Stimulated activated CD8-positive, alpha-beta memory T cell treated with anti-CD3 and anti-CD28 coated beads, Interleukin-12 subunit alpha, Interleukin-12 subunit beta, amount 100 ng/mL, for 1 hour (primary cell): Measurements from ENCODE around the gene CCDC7.
"Not testable (repeated sequence)": the region's sequence is repeated elsewhere in the genome, so short reads cannot be mapped to it uniquely, and the experiment has no call there.

Experiments used
- DNase-seq: peaks from one replicate; pipeline ENCODE4 v3.0.0-alpha.2; 2020; ENCODE audit warnings: low read depth

The CCDC7 gene

DNA sequence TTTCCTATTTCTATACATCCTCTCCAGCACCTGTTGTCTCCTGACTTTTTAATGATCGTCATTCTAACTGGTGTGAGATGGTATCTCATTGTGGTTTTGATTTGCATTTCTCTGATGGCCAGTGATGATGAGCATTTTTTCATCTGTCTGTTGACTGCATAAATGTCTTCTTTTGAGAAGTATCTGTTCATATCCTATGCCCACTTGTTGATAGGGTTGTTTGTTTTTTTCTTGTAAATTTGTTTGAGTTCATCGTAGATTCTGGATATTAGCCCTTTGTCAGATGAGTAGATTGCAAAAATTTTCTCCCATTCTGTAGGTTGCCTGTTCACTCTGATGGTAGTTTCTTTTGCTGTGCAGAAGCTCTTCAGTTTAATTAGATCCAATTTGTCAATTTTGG is 253.7 kb downstream of the CCDC7 start:
- DNase-seq = not testable (repeated sequence)

DNA sequence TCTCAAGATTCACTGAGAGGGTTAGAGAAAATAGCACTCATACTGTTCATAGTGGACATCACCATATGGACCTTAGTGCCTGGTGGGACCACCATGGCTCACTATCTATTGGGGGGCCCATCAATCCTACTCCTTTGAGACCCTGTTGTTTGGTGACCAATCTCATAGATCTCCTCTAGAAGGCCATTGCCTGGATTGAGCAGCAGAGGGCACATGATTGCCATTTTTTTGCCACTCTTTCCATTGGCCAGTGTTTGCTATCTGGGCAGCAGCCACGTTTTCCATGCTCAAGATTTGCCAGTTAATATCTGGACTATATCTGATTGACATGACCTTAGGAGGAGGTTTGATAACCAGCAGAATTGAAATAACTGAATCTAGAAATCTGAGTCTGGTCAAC is 267.6 kb downstream of the CCDC7 start:
- no peak for DNase-seq

DNA sequence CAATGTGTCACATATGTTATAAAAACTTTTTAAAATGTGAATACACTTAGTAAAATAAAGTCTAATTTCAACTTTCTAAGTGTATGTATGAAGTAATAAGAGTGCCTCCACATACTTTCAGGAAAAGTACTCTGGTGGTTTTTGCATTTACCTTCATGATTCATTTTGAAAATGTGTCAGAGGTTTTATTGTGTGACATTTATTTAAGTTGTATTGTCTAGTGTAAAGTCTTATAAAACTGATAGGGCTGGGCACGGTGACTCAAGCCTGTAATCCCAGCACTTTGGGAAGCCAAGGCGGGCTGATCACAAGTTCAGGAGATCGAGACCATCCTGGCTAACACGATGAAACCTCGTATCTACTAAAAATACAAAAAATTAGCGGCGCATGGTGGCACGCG is 285.6 kb downstream of the CCDC7 start:
- DNase-seq = no peak

DNA sequence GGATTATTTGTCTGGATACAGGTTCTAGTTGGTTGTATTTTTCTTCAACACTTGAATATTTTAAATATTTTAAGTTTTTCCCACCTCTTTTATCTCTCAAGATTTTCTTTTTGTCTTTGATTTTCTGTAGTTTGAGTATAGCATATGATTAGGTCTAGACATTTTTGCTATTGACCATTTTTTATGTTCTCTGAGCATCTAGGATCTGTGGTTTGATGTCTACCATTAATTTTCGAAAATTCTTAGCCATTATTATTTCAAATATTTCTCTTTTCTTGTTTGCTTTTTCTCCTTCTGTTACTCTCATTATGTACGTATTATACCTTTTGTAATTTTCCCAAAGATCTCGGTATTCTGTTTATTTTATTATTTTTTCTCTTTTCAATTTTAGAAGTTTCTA is 293.0 kb downstream of the CCDC7 start:
- DNase-seq = no peak

DNA sequence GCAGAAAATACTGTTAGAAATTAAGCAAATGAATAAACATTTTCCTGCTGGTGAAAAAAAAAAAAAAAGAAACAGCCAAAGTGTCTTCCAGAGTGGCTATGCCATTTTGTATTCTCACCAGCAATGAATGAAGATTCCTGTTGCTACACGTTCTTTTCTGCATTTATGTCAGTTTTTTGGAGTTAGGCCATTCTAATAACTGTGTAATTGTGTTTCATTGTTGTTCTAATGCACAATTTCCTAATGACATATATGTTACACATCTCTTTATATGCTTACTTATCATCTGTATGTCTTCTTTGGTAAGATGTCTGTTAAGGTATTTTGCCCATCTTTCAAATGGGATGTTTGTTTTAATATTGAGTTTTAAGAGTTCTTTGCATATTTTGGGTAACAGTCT is 298.4 kb downstream of the CCDC7 start:
- DNase-seq = no peak

DNA sequence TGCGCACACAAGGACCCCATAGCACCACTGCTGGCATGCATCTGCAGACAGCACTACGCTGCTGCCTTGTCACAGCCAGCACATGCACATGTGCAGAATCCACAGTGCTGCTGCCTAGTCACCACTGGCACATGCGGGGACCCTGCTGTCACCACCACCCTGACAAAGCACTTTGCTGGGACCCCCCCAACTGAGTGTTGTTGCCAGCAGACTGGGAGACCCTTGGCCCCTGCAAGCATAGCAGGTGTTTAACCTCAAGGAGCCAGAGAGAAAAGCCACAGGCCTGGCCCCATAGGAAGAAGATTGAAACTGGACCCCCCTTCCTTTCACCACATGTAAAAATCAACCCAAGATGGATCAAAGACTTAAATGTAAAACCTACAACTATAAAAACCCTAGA is 300.9 kb downstream of the CCDC7 start:
- DNase-seq = no peak

DNA sequence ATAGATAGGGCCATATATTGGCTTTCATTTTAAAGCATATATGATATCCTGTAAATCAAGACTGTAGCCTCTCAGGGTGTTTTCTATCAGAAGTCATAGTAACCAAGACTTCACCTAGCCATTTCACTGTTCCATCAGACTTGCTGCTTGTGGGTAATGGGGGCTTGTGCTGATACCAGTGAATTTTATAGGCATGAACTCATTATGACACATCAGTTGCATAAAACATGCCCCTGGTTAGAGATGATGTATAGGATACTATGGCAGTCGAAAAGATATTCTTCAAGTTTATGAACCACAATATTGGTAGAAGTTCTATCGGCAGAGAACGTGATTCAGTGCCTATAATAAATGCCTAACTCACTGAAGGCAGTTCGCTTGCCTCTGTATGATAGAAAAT is 305.6 kb downstream of the CCDC7 start:
- DNase-seq = no peak

DNA sequence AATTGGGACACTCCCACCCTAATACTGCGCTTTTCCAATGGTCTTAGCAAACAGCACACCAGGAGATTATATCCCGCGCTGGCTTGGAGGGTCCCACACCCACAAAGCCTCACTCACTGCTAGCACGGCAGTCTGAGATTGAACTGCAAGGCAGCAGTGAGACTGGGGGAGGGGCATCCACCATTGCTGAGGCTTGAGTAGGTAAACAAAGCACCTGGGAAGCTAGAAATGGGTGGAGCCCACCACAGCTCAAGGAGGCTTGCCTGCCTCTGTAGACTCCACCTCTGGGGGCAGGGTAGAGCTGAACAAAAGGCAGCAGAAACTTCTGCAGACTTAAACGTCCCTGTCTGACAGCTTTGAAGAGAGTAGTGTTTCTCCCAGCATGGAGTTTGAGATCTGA is 309.0 kb downstream of the CCDC7 start:
- not testable (repeated sequence) for DNase-seq

DNA sequence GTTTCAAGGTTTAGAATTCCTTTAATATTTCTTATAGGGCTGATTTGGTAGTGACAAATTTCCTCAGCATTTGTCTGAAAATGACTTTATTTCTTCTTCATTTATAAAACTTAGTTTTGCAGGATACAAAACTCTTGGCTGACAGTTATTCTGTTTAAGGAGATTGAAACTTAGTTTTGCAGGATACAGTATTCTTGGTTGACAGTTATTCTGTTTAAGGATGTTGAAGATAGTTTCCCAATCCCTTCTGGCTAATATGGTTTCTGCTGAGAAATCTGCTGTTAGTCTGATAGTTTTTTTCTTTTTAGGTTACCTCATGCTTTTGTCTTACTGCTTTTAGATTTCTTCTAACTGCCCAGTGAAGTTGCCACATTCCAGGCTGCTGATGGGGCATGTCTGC is 325.3 kb downstream of the CCDC7 start:
- DNase-seq = no peak

DNA sequence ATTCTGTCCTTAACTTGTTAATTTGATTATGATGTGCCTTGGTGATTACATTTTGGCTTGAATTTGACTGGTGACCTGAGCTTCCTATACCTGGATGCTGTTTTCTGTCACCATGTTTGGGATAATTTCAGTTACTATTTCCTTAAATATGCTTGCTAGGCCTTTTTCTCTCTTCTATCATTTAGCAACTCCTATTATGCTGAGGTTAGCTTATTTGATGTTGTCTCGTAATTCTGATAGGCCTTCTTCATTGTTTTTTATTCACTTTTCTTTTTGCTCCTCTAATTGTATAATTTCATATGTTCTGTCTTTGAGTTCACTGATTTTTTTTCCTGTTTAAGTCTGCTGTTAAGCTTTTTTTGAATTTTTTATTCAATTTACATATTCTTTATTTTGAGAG is 327.2 kb downstream of the CCDC7 start:
- no peak for DNase-seq

DNA sequence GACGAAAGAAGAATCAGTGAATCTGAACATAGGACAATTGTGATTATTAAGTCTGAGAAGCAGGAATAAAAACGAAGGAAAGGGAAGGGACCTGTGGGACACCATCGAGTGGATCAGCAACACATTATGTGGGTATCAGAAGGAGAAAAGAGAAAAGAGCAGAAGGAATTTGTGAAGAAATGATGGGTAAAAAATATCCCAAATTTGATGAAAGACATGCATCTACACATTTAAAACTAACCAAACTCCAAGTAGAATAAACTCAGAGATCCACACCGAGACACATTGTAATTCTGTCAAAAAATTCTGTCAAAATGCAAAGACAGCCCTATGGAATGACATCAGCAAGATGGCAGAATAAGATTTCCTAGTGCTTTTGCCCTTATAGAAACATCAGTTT is 341.0 kb downstream of the CCDC7 start:
- no peak for DNase-seq

DNA sequence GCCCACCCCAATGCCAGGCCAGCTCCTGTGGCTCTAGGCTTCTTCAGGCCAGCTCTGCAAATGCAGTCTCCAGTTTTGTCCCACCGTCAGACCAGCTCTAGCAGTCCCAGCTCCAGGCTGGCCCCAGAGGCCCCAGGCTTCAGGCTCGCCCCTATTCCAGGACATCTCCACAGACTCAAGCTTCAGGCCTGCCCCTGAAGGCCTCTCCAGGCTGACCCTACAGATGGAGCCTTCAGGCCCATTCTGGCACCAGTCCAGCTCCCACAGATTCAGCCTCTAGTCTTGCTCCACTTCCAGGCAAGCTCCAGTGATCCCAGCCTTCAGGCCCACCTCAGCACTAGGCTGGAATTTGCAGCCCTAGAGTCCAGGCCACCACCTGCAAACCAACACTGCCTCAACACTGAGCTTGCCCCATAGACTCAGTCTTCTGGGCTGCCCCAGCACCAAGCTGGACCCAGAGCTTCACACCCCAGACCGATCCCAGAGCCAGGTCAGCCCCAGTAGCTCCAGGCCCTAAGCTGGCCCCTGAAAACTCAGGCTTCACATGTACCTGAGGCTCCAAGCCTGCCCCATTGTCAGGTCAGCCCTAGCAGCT is 341.8 kb downstream of the CCDC7 start:
- DNase-seq = no peak

DNA sequence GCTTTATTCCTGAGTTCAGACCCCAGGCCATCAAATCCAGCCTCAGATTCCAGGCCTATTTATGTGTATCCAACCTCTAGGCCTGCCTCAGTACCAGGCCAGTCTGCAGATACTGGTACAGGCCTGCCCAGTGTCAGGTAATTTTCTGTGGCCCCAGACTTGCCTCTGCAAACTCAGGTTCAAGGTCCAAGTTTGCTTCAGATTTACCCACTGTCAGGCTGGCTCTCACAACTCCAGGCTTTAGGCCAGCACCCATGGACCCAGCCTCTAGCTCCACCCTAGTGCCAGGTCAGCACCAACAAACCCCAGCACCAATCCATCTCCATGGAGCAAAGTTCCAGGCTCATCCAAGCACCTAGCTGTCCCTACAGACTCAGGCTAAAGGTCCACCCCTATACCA is 342.4 kb downstream of the CCDC7 start:
- no peak for DNase-seq

DNA sequence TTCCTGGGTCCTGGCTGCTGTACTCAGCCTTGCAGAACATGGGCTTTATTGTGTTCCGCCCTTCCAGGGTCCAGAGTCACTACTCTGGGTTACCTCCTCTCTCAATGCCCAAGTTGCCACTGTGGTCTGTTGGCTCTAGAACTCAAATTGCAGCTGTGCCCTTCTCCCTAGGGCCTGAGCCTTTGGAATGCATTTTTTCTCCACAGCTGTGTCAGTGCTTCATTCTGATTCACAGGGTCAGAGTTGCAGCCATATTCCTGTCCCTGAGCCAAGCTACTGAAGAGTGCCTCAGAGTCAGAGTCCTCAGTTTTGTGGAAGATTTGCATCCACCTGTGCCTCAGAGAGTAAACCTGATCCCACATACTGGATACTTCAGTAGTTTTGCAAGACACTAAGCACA is 344.5 kb downstream of the CCDC7 start:
- DNase-seq = no peak

DNA sequence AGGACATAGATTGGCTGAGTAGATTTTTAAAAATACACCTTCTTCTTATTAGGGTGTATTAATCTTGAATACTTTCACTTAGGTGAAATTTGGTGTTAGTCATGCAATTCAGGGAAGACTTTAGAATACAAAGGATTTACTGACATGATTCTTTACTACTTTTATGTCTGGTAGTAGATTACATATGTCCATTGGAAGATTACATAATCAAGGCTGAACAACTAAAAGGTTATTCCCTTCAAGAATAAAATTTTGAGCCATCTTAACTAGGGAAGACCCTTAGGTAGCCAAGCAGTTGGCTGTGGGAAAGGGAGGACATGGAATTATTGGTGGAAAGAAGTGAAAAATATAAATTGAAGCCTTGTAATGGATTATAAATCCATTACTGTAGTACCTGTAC is 347.1 kb downstream of the CCDC7 start:
- no peak for DNase-seq

DNA sequence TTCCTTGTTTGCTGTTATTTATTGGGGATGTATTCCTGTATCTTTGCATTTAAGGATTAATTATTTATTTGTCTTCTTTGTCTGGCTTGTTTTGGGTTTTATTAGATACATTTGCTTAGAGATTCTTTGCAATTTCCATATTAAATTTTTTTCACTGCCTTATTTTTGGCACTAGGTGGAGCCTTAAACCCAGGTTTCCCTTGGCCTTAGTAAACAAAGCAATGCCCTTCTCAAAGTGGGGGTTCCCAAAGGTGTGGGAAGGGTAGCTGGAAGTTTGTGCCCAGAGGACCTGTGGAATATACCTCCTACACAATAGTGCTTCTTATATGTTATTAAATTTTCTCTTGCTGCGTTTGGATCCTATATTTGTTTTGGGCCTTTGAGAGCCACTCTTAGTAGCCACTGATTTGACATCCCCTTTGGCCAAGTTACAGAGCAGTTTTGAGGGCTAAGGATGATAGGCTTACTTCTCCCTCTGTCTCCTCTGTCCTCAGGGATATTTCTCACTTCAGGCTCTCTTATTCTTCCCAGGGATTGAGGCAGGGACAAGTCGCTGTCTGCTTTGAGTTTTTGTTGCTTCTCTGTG is 349.8 kb downstream of the CCDC7 start:
- DNase-seq = no peak

DNA sequence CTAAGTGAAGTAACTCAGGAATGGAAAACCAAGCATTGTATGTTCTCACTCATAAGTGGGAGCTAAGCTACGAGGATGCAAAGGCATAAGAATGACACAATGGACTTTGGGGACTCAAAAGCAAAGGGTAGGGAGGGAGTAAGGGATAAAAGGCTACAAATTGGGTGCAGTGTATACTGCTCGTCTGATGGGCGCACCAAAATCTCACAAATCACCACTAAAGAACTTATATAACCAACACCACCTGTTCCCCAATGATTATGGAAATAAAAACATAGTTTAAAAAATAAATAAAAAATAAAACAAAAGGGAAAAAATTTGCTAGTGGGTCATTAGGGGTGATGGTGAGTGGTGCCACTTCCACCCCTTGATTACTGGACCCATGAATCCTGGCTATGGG is 351.5 kb downstream of the CCDC7 start:
- DNase-seq = not testable (repeated sequence)

DNA sequence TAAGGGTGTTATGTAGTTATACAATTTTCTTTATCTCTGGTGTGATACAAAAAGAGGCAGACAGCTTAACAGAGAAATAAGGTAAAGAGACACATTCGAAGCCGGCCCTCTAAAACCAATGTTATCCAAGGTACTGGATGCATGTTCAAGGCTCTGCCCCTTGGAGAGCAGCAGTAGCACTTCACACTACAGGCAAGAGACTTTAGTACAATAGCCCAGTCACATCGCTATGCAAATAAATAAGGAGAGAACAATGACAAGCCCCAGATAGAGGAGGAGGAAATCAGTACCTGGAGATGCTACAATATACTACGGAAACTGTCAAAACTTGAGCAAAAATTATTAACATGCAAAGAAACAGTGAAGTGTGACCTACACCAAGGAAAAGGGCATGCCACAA is 401.0 kb downstream of the CCDC7 start:
- DNase-seq = no peak

DNA sequence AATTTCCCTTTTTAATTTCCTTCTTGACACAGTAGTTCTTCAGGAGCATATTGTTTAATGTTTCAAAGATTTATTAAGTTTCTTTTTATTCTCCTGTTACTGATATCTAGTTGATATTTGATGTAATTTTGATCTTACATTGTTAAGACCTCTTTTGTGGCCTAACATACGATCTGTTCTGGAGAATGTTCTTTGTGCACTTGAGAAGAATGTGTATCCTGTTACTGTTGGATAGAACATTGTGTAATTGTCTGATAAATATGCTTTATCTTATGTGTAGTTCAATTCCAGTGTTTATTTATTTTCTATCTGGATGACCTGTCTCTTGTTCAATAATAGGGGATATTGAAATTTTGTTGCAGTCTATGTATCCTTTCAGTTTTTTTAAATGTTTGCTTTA is 405.4 kb downstream of the CCDC7 start:
- DNase-seq = no peak

DNA sequence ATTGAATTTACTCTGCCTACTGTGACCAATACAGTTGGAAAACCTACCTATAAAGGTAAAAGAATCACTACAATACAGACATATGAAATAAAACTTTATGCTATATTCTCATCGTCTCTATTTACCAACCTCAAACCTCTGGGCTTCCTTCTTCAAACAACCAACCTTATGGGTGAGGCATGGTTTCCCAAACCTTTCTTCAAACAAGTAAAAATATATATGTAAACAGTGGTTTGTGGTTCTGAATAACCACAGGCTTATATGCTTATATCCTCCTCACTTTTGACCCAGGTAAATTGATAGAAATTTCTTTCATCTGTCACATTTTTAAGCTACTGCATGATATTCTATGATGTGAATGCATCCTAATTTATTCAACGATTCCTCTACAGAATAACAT is 408.5 kb downstream of the CCDC7 start:
- no peak for DNase-seq

DNA sequence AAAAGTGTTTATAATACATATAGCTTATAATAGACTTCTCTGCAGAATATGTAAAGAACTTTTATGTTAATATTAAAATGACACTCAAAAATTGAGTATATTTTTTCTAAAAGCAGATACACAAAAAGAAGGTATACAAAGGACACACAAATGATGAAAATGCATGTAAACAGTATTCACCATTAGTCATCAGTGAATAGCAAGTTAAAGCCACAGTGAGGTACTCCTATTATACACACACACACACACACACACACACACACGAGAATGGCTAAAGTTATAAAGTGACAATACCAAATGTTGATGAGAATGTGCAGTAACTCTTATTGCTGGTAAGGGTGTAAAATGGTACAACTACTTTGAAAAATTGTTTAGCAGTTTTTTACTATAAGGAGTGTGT is 419.2 kb downstream of the CCDC7 start:
- DNase-seq = no peak

DNA sequence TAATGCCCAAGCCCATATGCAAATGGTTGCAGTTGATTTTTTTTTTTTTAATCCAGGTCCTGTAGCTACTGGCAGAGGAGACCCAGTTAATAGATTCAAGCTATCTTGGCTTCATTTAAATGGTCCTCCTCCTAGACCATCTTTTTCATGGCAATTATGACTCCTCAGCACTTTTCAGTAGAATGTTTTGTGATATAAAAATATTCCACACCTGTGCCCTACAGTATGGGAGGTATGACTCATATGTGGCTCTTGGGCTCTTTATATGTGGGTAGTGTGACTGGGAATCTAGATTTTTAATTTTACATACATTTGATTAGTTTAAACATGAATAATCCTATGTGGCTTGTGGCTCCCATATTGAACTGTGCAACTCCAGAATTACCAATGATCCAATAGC is 432.0 kb downstream of the CCDC7 start:
- no peak for DNase-seq

DNA sequence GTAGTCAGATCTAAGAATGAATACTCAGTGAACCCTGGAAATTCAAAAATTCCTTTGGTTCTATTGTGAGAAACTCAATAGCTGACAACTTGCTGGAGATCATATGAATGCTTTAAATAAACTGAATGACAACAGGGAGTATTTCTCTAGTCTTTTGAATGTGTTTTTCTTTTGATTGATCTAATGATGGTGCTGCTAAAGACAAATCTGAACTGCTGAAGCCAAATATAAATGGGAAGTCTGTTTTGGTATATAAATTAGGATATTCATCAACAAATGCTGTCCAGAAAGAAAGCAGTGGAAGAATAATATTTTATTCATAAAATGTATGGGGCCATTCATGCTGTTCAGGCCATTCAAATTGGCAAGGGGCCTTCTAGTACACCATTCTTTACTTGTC is 432.7 kb downstream of the CCDC7 start:
- DNase-seq = no peak

DNA sequence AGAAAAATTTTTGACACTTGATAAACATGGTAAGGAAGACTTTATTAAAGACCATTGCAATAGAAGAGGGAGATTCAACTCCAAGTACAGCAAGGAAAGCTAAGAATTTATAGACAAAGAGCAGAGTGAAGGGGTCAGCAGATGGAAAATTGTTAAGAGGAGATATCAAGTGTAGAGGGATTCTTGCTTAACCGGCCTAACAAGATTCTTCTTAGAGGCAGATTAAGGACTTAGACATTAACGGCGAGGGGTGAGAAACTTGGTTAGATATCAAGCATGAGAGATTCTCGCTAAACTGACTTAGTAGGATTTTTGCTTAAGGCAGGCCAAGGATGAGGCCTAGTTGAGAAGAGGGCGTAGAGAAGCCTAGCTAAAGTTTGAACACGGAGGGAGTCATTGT is 436.1 kb downstream of the CCDC7 start:
- DNase-seq = no peak

DNA sequence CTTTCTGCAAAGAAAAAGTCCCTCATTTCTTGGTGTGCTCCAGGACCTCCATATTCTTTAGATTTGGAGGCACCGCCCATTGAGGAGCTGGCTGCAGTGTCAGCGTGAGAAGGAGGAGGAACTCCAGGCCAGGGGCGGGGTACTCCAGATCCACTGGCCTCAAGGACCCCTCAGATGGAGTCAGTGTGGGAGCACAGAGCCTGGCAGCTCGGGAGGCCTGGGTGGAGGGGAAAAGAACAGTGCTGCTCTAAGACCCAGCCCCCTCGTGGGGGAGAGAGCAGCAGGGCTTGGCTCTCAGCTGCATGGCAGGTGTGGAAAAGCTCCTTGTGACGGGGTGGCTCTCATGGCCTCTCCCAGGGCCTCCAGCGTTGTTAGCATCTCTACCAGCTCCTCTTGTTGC is 441.5 kb downstream of the CCDC7 start:
- DNase-seq = no peak
